HG02981 (cell line): ENCODE measurements around the gene ROGDI.

Experiments used
- ATAC-seq: cut with Tn5 transposase; IDR thresholded peaks from one replicate; pipeline ENCODE4 v1.9.1; 2021; ENCODE audit warnings: mild to moderate bottlenecking, moderate library complexity; ENCODE audit not compliant: unreplicated experiment

ROGDI gene

GRCh38 chr16:4801962-4802658 lies at the start of gene ROGDI:
Gene ROGDI, minus strand, starts transcription at chr16:4802633. Its CDS starts 62 bp downstream, at chr16:4802571.
- peak; percentile 41 for ATAC-seq

- ATAC-seq, result no peak
These were observed 47.8 kb upstream of the ROGDI start for GRCh38 chr16:4850211-4850610.

GRCh38 chr16:4847774-4848587 lies 45.5 kb upstream of the ROGDI start:
- ATAC-seq, result peak; percentile 15

GRCh38 chr16:4846901-4847773 lies 44.7 kb upstream of the ROGDI start, which contains the start of the genes GLYR1 and UBN1:
Gene GLYR1, minus strand, starts transcription at chr16:4847288. Its CDS starts 23 bp downstream, at chr16:4847265.
Gene UBN1, plus strand, starts transcription at chr16:4847481. Its CDS starts 5,437 bp downstream, at chr16:4852918.
- ATAC-seq, result peak; percentile 83

- peak; percentile 25 for ATAC-seq
These were observed 44.1 kb upstream of the ROGDI start for GRCh38 chr16:4846503-4846900.

GRCh38 chr16:4840984-4841383 lies 38.6 kb upstream of the ROGDI start:
- ATAC-seq, result no peak

GRCh38 chr16:4839942-4840341 lies 37.5 kb upstream of the ROGDI start:
- ATAC-seq, result no peak

- ATAC-seq, result no peak
These were observed 35.5 kb upstream of the ROGDI start for GRCh38 chr16:4837733-4838501.

- ATAC-seq, result no peak
These were observed 34.3 kb upstream of the ROGDI start for GRCh38 chr16:4836727-4837126.

- ATAC-seq, result no peak
These were observed 31.2 kb upstream of the ROGDI start for GRCh38 chr16:4833584-4833983.

GRCh38 chr16:4832698-4833343 lies 30.4 kb upstream of the ROGDI start:
- ATAC-seq, result no peak

GRCh38 chr16:4831616-4832015 lies 29.2 kb upstream of the ROGDI start:
- ATAC-seq, result no peak

GRCh38 chr16:4830408-4830807 lies 28.0 kb upstream of the ROGDI start:
- ATAC-seq, result no peak

- no peak for ATAC-seq
These were observed 26.3 kb upstream of the ROGDI start for GRCh38 chr16:4828567-4829321.

GRCh38 chr16:4826980-4827379 lies 24.5 kb upstream of the ROGDI start:
- no peak for ATAC-seq

GRCh38 chr16:4826526-4826925 lies 24.1 kb upstream of the ROGDI start:
- no peak for ATAC-seq

GRCh38 chr16:4825196-4825595 lies 22.8 kb upstream of the ROGDI start:
- no peak for ATAC-seq

GRCh38 chr16:4820652-4821051 lies 18.2 kb upstream of the ROGDI start:
- ATAC-seq, result no peak

GRCh38 chr16:4814542-4815173 lies 12.2 kb upstream of the ROGDI start:
- no peak for ATAC-seq
